NK-92 treated with Interleukin-12 subunit alpha and Interleukin-12 subunit beta, amount 100 ng/mL, for 24 hours (cell line): ENCODE results near the gene POLQ.
"Not testable (repeated sequence)": the region's sequence is repeated elsewhere in the genome, so short reads cannot be mapped to it uniquely, and the experiment has no call there.

Experiments
- DNase-seq: peaks from one replicate; lab custom pipeline; 2025; lab: John Stamatoyannopoulos, UW

POLQ gene

GRCh38 chr3:121508389-121508788 is 37.4 kb downstream of the POLQ start:
- no peak for DNase-seq

- DNase-seq, result no peak
Measured at GRCh38 chr3:121505256-121505655, 40.5 kb downstream of the POLQ start.

GRCh38 chr3:121504618-121505017 is 41.2 kb downstream of the POLQ start:
- DNase-seq, result no peak

DNA sequence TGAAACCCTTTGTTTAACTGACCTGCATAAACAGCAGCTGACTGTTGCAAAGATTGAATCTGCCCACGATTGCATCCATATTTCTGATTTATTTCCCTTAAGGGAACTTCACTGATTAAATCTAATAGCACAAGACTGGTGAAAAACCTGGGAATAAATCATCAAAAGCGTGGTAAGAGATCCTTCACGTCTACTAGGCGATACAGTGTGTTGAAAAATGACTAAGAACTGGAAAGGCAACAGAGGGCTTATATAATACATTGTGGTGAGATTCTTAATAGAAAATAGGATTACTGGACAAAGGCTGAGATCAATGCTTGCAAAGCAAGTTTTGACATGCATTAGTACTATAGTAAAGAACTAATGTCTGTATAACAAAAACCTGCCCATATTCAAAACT is 49.0 kb downstream of the POLQ start:
- no peak for DNase-seq

DNA sequence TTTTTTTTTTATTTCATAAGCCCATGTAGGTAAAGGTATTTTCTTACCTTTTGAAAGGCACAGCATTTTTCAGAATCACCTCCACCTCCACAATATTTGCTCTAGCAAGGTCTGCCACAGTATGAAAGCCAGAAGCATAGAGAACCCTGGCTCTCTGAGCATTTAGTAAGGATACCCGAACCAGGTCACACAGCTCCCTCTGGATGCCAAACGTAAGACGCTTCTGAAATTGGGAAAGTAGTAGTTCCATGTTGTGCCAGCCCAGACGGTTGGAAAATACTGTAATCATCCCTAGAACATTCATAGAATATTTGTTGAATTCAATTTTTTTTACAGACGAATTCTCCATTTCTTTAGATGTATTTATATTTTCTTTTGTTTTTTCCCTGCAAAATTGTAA is 52.4 kb downstream of the POLQ start:
- DNase-seq, result no peak

DNA sequence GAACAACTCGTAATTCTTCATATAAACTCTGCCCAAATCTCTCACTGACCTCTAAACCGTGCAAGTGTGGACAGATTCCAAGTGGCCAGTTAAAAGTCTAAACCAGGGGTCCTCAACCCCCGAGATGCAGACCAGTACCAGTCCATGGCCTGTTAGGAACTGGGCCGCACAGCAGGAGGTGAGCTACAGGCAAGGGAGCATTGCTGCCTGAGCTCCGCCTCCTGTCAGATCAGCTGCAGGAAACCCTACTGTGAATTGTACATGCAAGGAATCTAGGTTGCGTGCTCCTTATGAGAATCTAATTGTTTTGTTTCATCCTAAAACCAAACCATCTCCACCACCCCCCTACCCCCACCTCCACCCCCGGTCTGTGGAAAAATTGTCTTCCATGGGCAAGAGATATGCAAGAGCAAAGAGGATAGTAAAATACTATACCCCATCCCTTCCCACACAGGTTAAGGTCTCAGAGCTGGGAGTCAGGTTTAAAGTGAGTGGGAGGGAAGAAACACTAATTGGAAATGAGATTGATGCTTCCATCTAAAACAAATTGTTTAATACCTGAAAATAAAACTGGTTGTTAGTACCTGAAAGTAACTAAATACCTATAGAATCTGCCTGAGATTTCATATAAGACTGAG is 54.0 kb downstream of the POLQ start:
- DNase-seq, result no peak

GRCh38 chr3:121490161-121490560 is 55.6 kb downstream of the POLQ start:
- DNase-seq, result no peak

DNA sequence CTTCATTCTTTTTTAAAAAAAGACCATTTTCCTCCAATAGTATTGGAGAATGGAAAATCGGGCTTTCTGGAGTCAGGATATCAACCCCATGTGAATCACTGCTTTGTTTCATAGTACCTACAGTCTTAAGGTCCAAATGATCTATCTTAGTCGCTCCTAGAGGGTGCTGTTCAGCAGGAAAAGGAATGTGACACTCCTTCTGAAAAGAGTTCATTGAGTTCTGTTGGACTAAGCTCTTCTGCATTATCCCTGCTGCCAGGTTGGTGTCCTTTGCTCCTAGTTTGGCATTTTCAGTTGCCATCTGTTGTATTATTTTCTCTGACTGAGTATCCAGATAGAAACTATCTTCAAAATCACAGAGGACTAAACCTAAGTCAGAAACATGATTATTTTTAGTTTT is 57.2 kb downstream of the POLQ start:
- DNase-seq, result no peak

GRCh38 chr3:121483290-121483689 is 62.5 kb downstream of the POLQ start:
- no peak for DNase-seq

DNA sequence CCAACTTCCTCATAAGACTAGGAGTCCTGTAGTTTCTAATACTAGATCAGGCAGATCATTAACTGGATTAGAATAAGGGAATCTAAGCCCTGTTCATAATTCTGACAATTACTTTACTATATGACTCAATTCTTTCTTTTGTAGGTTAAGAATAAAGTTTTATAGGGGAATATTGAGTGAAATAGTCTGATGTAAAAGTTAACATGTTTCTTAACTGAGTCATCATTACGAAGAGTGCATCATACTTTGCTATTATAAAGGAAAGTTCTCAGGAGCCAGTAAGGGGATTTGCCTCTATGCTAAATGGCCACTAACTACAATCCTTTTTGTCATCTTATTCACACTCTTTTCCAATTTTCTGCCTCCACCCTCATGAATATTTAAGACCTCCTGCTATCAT is 63.1 kb downstream of the POLQ start:
- DNase-seq, result no peak

- no peak for DNase-seq
Measured at GRCh38 chr3:121481106-121481880, 64.5 kb downstream of the POLQ start.

GRCh38 chr3:121477589-121477988 is 68.2 kb downstream of the POLQ start:
- DNase-seq, result no peak

DNA sequence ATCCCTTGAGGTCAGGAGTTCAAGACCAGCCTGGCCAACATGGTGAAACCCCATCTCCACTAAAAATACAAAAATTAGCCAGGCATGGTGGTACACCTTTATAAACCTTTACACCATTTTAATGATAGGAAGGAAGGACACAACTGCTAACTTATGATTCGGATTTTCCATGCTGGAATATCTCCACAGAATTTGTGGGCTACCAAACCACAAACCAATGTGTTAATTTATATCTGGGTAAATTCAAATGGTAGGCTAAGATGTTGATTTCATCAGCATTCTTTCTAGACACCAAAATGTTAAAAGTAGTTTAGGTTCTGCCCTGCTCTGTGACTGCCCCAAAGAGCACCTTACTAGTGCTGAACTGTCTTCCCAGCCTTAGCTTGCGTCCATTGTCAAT is 72.8 kb downstream of the POLQ start:
- no peak for DNase-seq

- DNase-seq, result no peak
Measured at GRCh38 chr3:121467085-121467484, 78.7 kb downstream of the POLQ start.

GRCh38 chr3:121463745-121464144 is 82.0 kb downstream of the POLQ start:
- no peak for DNase-seq

DNA sequence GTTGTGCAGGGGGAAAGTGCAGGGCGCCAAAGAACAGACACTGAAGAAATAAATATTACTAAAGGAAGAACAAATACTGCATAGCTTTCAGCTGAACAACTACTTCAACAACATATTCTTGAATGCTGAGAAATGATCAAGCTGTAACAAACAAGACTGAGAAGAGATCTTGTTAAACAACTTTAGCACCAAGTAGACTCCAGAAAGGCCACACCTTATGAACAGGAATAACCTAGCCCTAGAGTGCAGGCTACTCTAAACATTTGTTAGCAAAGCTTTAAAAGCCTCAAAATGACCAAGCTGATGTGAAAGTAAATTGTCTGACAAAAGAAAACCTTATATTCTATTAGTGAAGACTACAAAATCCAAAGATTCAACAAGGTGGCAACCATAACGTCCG is 83.2 kb downstream of the POLQ start:
- DNase-seq, result no peak

GRCh38 chr3:121451752-121452151 is 94.0 kb downstream of the POLQ start:
- not testable (repeated sequence) for DNase-seq

DNA sequence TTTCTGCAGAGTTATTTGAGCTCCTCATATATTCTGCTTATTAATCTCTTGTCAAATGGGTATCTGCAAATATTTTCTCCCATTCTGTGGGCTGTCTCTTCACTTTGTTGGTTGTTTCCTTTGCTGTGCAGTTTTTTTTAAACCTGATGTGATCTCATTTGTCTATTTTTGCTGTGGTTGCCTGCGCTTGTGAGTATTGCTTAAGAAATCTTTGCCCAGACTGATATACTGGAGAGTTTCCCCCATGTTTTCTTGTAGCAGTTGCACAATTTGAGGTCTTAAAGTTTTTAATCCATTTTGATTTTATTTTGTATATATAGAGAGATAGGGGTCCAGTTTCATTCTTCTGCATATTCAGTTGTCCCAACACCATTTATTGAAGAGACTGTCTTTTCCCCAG is 102.3 kb downstream of the POLQ start:
- DNase-seq, result no peak

DNA sequence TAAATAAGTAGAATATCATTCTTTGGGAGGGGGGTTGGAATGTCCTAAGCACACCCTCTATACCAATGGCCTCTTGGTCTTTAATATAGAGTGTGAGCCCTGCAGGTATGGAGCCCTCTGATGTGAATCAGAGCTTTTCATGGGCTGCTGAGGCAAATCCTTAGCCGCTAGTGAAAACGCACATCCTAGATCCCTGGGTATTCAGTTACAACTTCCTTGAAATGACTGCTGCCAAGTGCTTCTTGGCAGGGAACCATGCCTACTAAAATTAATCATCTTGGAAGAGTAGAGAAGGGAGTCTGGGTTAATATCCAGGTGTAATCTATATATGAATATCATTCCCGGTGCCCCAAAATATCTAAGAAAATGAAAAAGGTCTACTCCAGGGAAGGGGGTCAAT is 109.1 kb downstream of the POLQ start:
- no peak for DNase-seq

GRCh38 chr3:121436074-121436473 is 109.7 kb downstream of the POLQ start:
- no peak for DNase-seq

DNA sequence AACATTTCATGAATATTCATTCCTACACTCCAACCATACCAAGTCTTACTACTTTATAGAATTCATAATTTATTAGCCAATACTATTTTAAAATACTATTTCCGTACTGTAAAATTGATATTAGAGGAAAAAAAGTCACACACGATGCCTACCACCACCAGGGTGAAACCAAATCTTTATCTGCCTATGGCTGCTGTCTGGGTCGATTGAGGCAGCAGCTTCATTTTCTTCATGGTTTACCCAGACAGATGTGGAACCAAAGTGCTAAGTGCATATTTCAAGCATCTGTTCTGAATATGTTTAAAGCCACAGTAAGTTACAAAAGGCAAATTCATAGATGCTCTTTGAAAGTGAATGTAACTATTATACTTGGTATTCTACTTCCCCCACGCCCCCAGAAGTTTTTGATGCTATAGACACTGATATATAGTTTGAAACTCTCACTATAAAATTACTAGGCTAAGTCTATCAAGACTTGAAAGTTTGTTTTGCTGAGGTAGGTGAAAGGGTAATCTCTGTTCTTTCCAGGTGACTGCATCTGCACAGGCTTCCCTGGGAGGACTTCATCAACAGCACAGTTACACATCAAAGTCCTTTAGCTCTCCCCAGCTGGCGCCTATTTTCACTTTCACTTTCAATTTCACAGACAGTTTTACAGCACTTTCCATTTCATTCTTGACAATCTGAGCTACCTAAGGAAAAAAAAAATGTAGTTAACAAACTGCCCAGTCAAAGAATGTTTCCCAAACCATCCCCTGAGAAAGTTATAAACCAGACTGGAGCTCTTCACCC is 113.9 kb downstream of the POLQ start:
- peak; percentile 3 for DNase-seq

DNA sequence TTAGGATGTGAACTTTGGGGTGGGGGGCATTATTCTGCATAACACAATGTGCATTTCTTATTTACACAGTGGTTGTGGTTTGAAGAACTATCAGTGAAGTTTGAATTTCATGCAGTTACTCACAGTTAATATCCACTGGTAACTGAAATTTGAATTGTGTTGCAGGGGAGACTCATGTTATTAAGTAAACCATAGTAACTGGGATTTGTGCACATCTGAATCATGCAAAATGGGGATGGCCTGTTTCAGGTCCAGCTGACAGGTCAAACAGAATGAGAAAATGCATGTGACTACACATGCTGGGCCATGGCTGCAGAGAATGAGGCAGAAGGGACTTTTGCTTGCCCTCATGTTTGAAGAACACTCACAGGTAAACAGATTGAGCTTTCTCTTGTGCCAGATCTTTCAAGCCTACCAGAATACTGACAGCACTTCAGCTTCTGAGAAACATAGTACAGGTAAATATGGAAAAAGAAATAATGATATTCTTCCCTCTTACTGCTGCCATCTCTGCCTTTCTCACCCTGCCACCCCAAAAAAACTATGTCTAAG is 115.0 kb downstream of the POLQ start:
- DNase-seq, result no peak

- no peak for DNase-seq
Measured at GRCh38 chr3:121424549-121424948, 121.2 kb downstream of the POLQ start.
